ENCODE results near the gene MLKL. TPM values are rescaled to one million over a fixed set of nuclear protein-coding genes. Genes with fewer than 3 reads are reported as not detected.

Gene MLKL
- polyA plus RNA-seq, 1 experiment: 5.8 TPM

DNA sequence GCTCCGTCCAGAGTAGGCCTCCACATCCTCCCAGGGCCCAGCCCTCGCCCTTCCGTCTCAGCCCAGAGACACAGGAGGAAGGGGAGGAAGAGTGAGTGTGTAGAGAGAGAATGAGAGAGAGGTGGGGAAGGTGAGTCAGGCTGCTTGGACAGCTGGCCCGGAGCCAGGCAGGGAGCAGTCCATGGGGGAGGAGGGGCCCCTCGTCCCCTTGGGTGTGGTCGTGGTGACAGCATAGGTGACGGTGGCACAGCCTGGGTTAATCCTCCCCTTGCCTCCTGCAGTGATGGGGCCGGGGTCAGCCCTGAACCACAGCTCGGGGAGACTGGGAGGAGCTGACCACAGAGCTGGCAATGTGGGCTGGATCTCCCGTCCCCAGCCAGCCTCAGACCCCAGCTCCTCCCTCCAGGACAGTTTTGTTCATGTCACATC, 37.5 kb upstream of the MLKL start:
- DNase-seq (ENCODE audit: low read depth, low spot score): no peak
- H3K4me3 ChIP-seq (ENCODE audit: low read depth, low read length): no peak overlapping the region
- ChIA-PET POLR2A (no interaction called here), CTCF (interaction anchor here (0.5 to 1.0 kb wide), 2 partner anchors 9 to 13 kb away, joined by 5 to 7 read pairs; no protein-coding TSS in a partner anchor)
- TF ChIP-seq, protein P1, sequence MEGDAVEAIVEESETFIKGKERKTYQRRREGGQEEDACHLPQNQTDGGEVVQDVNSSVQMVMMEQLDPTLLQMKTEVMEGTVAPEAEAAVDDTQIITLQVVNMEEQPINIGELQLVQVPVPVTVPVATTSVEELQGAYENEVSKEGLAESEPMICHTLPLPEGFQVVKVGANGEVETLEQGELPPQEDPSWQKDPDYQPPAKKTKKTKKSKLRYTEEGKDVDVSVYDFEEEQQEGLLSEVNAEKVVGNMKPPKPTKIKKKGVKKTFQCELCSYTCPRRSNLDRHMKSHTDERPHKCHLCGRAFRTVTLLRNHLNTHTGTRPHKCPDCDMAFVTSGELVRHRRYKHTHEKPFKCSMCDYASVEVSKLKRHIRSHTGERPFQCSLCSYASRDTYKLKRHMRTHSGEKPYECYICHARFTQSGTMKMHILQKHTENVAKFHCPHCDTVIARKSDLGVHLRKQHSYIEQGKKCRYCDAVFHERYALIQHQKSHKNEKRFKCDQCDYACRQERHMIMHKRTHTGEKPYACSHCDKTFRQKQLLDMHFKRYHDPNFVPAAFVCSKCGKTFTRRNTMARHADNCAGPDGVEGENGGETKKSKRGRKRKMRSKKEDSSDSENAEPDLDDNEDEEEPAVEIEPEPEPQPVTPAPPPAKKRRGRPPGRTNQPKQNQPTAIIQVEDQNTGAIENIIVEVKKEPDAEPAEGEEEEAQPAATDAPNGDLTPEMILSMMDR (IDR thresholded peaks at IDR 0.05; ENCODE audit: low read depth, low read length): no peak
- H3K9me3 ChIP-seq (ENCODE audit: control insufficient read depth, insufficient read depth, low read length): no peaks in the 10 kb centered on the region; the same call in 1 of the 2 replicates
- no peak overlapping the region for H3K27ac ChIP-seq (ENCODE audit: low read depth, low read length)
- H3K27me3 ChIP-seq (ENCODE audit: control insufficient read depth, insufficient read depth, low read length): no peaks in the 10 kb centered on the region

DNA sequence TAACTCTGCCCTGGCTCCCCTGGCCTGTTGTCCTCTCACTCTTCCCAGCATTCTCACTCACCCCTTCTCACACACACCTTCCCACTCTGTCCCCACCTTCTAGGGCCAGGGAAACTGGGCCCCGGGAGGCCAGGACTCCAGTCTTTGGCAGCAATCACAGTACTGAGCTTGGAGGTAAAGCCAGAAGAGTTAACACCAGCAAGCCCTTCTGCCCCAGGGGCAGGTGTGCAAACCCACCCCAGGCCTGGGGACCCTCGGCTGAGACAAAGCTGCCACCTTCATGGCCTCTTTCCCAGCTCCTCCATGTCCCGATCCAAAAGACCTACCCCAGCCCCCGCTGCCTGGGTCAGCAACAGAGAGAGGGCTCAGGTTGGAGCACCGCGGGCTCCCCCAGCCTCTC, 36.9 kb upstream of the MLKL start:
- H3K27ac ChIP-seq (ENCODE audit: low read depth, low read length): no peak overlapping the region
- TF ChIP-seq, protein P1 (IDR thresholded peaks at IDR 0.05; ENCODE audit: low read depth, low read length): no peak

DNA sequence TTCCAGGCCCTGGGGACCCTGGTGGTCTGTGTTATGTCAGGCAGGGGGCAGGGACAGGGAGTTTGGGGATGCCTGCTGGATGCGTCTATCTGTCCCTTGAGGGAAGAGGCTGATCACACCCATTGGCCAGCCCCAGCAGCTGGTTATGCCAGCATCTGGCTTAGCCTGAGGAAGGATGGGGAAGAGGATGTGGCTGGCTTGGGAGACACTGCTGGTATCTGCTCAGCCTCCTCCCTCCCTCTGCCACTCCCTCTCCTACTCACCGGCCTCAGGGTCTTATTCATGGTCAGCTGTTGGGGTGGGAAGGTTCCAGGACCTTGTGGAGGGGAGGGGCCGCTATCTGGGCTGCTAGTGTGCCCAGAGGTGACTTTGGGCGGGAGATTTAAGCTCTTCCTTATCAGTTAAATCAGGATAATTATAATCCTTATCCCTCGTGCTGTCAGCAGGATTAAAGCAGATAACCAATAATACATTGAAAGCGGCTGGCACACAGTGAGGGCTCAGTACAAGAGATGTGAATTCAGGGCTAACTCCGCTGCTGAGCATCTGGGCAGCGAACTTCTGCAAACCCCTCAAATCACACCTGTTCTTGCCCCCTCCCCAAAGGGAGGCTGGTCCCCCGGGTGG, 36.0 kb upstream of the MLKL start:
- ChIA-PET CTCF (interaction anchor here (0.9 to 1.7 kb wide), 3 partner anchors 12 to 127 kb away, joined by 3 to 4 read pairs (median 3); no protein-coding TSS in a partner anchor), POLR2A (no interaction called here)
- Histone ChIP-seq H3K9me3 (ENCODE audit: control insufficient read depth, insufficient read depth, low read length) (no peaks in the 10 kb centered on the region; the same call in 1 of the 2 replicates), H3K27ac (ENCODE audit: low read depth, low read length) (no peak overlapping the region), H3K27me3 (ENCODE audit: control insufficient read depth, insufficient read depth, low read length) (no peaks in the 10 kb centered on the region), H3K4me3 (ENCODE audit: low read depth, low read length) (no peak overlapping the region)
- no peak for DNase-seq (ENCODE audit: low read depth, low spot score)
- TF ChIP-seq, protein P1 (IDR thresholded peaks at IDR 0.05; ENCODE audit: low read depth, low read length): no peak

More for the DNA sequence above, 36.9 kb upstream of the MLKL start:
- Histone ChIP-seq H3K4me3 (ENCODE audit: low read depth, low read length) (no peak overlapping the region), H3K9me3 (ENCODE audit: control insufficient read depth, insufficient read depth, low read length) (no peaks in the 10 kb centered on the region; the same call in 1 of the 2 replicates), H3K27me3 (ENCODE audit: control insufficient read depth, insufficient read depth, low read length) (no peaks in the 10 kb centered on the region)
- POLR2A ChIA-PET: no interaction called here
- DNase-seq (ENCODE audit: low read depth, low spot score): no peak
- CTCF ChIA-PET: interaction anchor here (1.7 kb wide), 1 partner anchor 13 kb away, joined by 4 read pairs; no protein-coding TSS in a partner anchor

DNA sequence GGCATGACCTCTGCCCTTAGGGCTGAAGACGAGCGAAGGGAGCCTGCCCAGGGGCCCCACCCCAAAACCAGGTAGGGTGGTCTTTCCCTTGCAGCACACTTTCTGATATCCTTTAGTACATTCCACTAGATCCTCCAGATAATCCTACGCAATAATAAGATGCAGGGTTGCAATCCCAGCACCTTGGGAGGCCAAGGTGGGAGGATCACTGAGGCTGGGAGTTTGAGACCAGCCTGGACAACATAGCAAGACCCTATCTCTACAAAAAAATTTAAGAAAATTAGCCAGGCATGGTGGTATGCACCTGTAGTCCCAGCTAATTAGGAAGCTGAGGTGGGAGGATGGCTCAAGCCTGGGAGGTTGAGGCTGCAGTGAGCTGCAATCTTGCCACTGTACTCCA, 34.9 kb upstream of the MLKL start:
- CTCF ChIA-PET: interaction anchor here (0.9 to 1.3 kb wide), 4 partner anchors 9 to 128 kb away, joined by 3 to 7 read pairs (median 4); no protein-coding TSS in a partner anchor

DNA sequence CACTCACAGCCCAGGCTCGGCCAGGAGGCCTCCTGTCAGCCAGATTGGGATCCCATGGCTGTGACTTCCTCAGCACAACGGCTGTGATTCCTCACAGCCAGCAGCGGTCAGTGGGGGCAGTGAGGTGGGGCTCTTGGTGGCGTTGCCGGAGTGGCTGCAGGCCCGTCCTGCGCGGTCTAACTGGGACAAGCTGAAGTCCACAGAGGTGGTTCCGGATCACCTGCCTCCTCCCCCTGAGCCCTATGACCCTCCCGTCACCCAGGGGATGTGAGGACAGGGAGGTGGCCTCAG, 34.4 kb upstream of the MLKL start:
- no peak overlapping the region for H3K4me3 ChIP-seq (ENCODE audit: low read depth, low read length)
- no peak overlapping the region for H3K27ac ChIP-seq (ENCODE audit: low read depth, low read length)
- no peak for DNase-seq (ENCODE audit: low read depth, low spot score)
- no peaks in the 10 kb centered on the region for H3K27me3 ChIP-seq (ENCODE audit: control insufficient read depth, insufficient read depth, low read length)
- TF ChIP-seq, protein P1 (IDR thresholded peaks at IDR 0.05; ENCODE audit: low read depth, low read length): no peak
- ChIA-PET POLR2A (no interaction called here), CTCF (interaction anchor here (1.0 to 1.3 kb wide), 4 partner anchors 8 to 27 kb away, joined by 3 to 7 read pairs (median 4); no protein-coding TSS in a partner anchor)
- no peaks in the 10 kb centered on the region for H3K9me3 ChIP-seq (ENCODE audit: control insufficient read depth, insufficient read depth, low read length)

More for the DNA sequence above, 34.9 kb upstream of the MLKL start:
- H3K27ac ChIP-seq (ENCODE audit: low read depth, low read length): no peak overlapping the region
- TF ChIP-seq, protein P1 (IDR thresholded peaks at IDR 0.05; ENCODE audit: low read depth, low read length): no peak
- H3K4me3 ChIP-seq (ENCODE audit: low read depth, low read length): no peak overlapping the region
- H3K27me3 ChIP-seq (ENCODE audit: control insufficient read depth, insufficient read depth, low read length): no peaks in the 10 kb centered on the region
- no peaks in the 10 kb centered on the region; the same call in 1 of the 2 replicates for H3K9me3 ChIP-seq (ENCODE audit: control insufficient read depth, insufficient read depth, low read length)
- DNase-seq (ENCODE audit: low read depth, low spot score): no peak
- POLR2A ChIA-PET: no interaction called here

All from AG04450 (cell line).